DND-41 (cell line): ENCODE data around the gene GLI2.

ENCODE experiments used
- ATAC-seq: fragments of 200-7000 bp; cut with Tn5 transposase; 3 replicates; pipeline ENCODE4 v1.9.1; 2021; ENCODE audit warnings: low read depth; ENCODE audit not compliant: insufficient read depth
- DNase-seq: peaks from one replicate; pipeline ENCODE4 v3.0.0-alpha.2; 2020
- H2AFZ ChIP-seq: 2 replicates; pipeline ENCODE4 v1.6.0; 2012; ENCODE audit warnings: low read depth, low read length
- H3K27ac ChIP-seq: 2 replicates; pipeline ENCODE4 v1.5.1; 2012; ENCODE audit warnings: low read length, inconsistent platforms
- H3K27me3 ChIP-seq: fragments of 200-600 bp; sonication (generic); 2 replicates; pipeline ENCODE4 v1.6.0; 2012; ENCODE audit warnings: low read length, mild to moderate bottlenecking, inconsistent platforms; ENCODE audit not compliant: insufficient read depth, poor library complexity
- H3K36me3 ChIP-seq: 2 replicates; pipeline ENCODE4 v1.5.1; 2012; ENCODE audit warnings: low read length, inconsistent platforms; ENCODE audit not compliant: insufficient read depth
- H3K4me1 ChIP-seq: 2 replicates; pipeline ENCODE4 v1.5.1; 2012; ENCODE audit warnings: mild to moderate bottlenecking, low read length; ENCODE audit not compliant: insufficient read depth
- H3K4me2 ChIP-seq: 2 replicates; pipeline ENCODE4 v1.6.0; 2012; ENCODE audit warnings: mild to moderate bottlenecking, moderate library complexity, low read length, inconsistent platforms; ENCODE audit not compliant: insufficient read depth
- H3K4me3 ChIP-seq, 2 experiments: fragments of 200-600 bp in 1 of 2; shearing (Covaris generic) in 1 of 2; 2 replicates each; pipeline ENCODE4 v1.5.1; 2012 to 2016; ENCODE audit warnings: inconsistent platforms in 2 of 2, low read length in 2 of 2, mild to moderate bottlenecking in 2 of 2, low read depth in 1 of 2, moderate library complexity in 1 of 2
- H3K79me2 ChIP-seq: 2 replicates; pipeline ENCODE4 v1.6.0; 2012; ENCODE audit warnings: low read length, inconsistent platforms; ENCODE audit not compliant: insufficient read depth
- H3K9ac ChIP-seq: 2 replicates; pipeline ENCODE4 v1.6.0; 2012; ENCODE audit warnings: low read depth, mild to moderate bottlenecking, inconsistent platforms, low read length, moderate library complexity
- H3K9me3 ChIP-seq: 2 replicates; pipeline ENCODE4 v1.5.1; 2012; ENCODE audit warnings: low read length, moderate library complexity, mild to moderate bottlenecking, inconsistent platforms; ENCODE audit not compliant: insufficient read depth, severe bottlenecking
- H4K20me1 ChIP-seq: 2 replicates; pipeline ENCODE4 v1.6.0; 2012; ENCODE audit warnings: low read length; ENCODE audit not compliant: insufficient read depth
- EZH2 ChIP-seq: IDR thresholded peaks from 3 replicates; pipeline ENCODE4 v1.6.1; 2012; ENCODE audit warnings: borderline replicate concordance, low read depth, mild to moderate bottlenecking, moderate library complexity, low read length, inconsistent platforms; ENCODE audit not compliant: severe bottlenecking
- TF ChIP-seq, protein P1 (sequence below): IDR thresholded peaks from 2 replicates; pipeline ENCODE4 v1.5.1; 2012; ENCODE audit warnings: borderline replicate concordance, low read length, moderate library complexity, mild to moderate bottlenecking; ENCODE audit not compliant: poor library complexity, severe bottlenecking; ENCODE audit errors: extremely low read depth

Gene GLI2

DNA sequence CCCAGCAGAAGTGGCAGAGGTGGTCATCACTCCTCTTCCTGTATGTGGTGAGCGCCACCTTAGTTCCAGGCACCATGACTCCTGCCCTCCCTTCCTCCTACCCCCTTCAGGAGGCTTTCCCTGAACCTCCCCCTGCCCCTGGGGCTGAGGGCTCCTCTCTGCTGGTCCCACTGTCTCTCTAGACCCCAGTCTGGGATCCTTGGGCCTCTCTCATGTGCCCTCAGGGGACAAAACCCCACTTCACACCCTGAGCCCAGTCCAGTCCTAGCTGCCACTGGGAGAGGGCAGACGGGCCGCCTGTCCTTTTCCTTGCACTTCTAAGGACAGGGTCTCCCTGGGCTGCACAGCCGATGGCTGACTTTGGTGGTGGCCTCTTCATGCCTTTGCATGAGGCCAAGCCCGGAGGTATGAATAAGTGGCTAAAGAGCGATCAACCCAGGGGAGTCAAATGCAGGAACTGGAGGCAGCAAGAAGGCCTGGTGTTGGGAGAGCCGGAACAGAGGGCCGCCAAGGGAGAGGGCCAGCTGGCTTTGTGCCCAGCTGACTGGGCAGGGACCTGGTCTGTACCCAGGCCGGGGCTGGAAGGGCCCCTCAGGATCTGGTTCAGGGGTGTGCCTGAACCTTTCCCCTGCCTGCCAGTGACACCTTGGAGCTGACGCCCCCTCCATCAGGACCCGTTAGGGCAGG lies 29.5 kb downstream of the GLI2 start:
- peaks cover 7% of the 10 kb centered on the region for H3K27me3 ChIP-seq
- H3K79me2 ChIP-seq = no peaks in the 10 kb centered on the region
- H3K9me3 ChIP-seq = no peaks in the 10 kb centered on the region
- H3K27ac ChIP-seq = no peak overlapping the region
- H3K36me3 ChIP-seq = no peaks in the 10 kb centered on the region
- H3K4me3 ChIP-seq = no peak overlapping the region
- no peak overlapping the region for H3K4me2 ChIP-seq
- ATAC-seq = no peak
- DNase-seq = no peak
- no peak overlapping the region for H3K9ac ChIP-seq
- peaks cover 4% of the 10 kb centered on the region; the same call in 1 of the 2 replicates for H4K20me1 ChIP-seq
- no peaks in the 10 kb centered on the region for H3K4me1 ChIP-seq
- TF ChIP-seq, protein P1, sequence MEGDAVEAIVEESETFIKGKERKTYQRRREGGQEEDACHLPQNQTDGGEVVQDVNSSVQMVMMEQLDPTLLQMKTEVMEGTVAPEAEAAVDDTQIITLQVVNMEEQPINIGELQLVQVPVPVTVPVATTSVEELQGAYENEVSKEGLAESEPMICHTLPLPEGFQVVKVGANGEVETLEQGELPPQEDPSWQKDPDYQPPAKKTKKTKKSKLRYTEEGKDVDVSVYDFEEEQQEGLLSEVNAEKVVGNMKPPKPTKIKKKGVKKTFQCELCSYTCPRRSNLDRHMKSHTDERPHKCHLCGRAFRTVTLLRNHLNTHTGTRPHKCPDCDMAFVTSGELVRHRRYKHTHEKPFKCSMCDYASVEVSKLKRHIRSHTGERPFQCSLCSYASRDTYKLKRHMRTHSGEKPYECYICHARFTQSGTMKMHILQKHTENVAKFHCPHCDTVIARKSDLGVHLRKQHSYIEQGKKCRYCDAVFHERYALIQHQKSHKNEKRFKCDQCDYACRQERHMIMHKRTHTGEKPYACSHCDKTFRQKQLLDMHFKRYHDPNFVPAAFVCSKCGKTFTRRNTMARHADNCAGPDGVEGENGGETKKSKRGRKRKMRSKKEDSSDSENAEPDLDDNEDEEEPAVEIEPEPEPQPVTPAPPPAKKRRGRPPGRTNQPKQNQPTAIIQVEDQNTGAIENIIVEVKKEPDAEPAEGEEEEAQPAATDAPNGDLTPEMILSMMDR = no peak
- TF ChIP-seq EZH2 = no peak
- no peak overlapping the region for H2AFZ ChIP-seq

DNA sequence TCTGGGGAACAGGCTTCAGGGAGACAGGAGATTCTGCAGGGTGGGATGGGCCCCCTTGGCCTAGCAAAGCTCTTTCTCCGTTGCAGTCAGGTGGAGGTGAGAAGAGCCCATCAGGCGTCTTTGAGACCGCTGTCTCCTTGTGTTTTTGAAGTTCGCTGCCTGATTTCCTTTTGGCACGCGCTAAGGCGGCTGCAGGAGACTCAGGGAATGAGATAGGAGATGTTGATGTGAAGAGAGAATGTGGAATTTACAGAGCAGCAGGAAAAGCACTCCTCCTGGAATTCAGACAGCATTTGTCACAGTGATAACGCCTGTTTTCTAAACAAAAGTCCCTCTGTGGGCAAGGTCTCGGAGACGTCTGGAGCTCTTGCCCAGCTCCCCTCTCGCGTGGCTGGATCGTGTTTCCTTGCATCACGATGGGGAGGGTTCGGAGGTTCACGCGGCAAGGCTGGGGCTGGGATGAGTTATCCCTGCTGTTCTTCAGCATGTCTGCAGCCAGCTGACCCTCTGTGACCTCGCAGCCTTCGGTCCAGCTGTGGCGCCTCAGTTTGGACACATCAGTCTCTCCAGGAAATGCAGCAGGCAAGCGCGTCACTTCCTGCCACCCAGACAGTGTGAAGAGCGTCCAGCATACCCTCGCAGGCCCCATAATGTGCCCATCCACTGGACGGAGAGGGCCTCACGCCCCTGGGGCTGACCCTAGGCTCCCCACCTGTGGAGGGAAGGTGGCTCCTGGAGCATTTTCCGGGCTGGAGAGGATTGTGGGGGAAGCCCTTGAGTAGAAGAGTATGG lies 30.2 kb downstream of the GLI2 start:
- H4K20me1 ChIP-seq = peaks cover 4% of the 10 kb centered on the region; the same call in 1 of the 2 replicates
- no peak overlapping the region for H3K9ac ChIP-seq
- H3K4me1 ChIP-seq = no peaks in the 10 kb centered on the region
- TF ChIP-seq EZH2 = no peak
- TF ChIP-seq, protein P1 = no peak
- H3K4me3 ChIP-seq = no peak overlapping the region
- H3K4me2 ChIP-seq = no peak overlapping the region
- H3K9me3 ChIP-seq = no peaks in the 10 kb centered on the region
- H2AFZ ChIP-seq = no peak overlapping the region
- H3K27me3 ChIP-seq = peaks cover 4% of the 10 kb centered on the region
- no peak for ATAC-seq
- H3K79me2 ChIP-seq = no peaks in the 10 kb centered on the region
- H3K36me3 ChIP-seq = no peaks in the 10 kb centered on the region
- no peak overlapping the region for H3K27ac ChIP-seq
- no peak for DNase-seq

DNA sequence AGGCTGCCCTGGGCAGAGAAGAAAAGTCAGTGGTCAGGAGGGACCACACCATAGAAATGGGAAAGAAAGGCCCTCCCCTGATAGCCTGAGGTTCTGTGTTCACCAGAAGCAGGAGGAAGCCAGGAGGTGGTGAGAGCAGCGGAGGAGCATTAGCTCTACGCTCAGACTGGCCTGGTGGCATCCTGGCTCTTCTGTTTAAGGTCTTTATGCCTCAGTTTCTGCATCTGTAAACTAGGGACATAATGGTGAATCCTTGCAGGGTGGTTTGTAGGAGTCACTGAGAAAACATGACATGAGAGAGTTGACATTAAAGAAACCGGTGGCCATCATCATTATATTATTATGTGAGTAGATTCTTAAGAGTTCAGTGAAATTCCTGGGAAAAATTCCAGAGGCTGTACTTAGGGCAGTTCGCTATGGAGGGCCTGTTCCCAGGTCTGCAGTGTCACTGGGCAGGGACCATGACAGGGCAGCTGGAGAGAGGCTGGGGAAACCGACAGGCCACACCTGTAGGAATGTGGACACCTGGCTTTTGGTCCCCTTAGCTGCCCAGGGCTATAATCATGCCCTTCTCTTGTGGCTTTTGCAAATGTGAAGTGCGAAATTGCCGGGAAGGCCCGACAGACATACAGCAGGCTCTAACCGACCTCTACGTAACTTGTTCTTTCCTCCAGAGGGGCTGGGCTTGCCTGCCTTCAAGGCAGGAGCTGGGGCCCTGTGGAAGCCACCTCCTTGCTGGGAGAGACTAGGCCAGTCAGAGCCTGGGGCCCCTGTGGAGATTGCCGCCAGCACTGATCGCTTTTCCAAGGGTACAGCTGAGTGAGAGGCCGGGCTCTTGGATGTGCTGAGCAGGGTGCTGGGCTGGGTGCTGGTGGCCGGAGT lies 31.0 kb downstream of the GLI2 start:
- Histone ChIP-seq H3K36me3 (no peaks in the 10 kb centered on the region), H3K79me2 (no peaks in the 10 kb centered on the region), H3K4me3 (no peak overlapping the region), H3K27ac (no peak overlapping the region), H3K27me3 (peaks cover 4% of the 10 kb centered on the region), H4K20me1 (peaks cover 4% of the 10 kb centered on the region; the same call in 1 of the 2 replicates), H3K9me3 (no peaks in the 10 kb centered on the region), H2AFZ (no peak overlapping the region), H3K4me2 (no peak overlapping the region), H3K4me1 (no peaks in the 10 kb centered on the region), H3K9ac (no peak overlapping the region)
- no peak for ATAC-seq
- TF ChIP-seq EZH2 = no peak
- DNase-seq = no peak
